NCI-H128 (cell line): ENCODE data around the gene CD109.
A peak's percentile ranks its signal among the peaks of the same experiment; 100 is the strongest.
"Not testable (repeated sequence)": the region's sequence is repeated elsewhere in the genome, so short reads cannot be mapped to it uniquely, and the experiment has no call there.

ENCODE experiments used
- DNase-seq: peaks from one replicate; lab custom pipeline; 2025; ENCODE audit not compliant: unreplicated experiment; lab: John Stamatoyannopoulos, UW

Gene CD109

GRCh38 chr6:73724389-73724788 lies 28.4 kb downstream of the CD109 start:
- DNase-seq, result no peak

DNA sequence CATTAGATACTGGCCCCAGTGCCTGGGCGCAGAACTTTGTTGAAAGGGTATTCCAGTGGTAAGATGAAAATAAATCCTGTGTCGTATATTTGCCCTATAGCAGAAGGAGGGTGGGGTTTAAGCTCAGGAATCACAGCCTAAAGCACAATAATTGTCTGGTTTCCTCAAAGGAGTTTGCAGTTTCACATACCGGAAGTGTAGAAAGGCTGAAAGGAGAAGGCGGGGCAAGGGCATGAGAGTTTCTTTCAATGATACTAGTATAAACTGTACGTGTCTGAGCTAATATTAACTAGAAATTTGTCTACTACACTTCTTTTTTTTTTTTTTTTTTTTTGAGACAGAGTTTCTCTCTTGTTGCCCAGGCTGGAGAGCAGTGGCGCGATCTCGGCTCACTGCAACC lies 29.2 kb downstream of the CD109 start:
- not testable (repeated sequence) for DNase-seq

DNA sequence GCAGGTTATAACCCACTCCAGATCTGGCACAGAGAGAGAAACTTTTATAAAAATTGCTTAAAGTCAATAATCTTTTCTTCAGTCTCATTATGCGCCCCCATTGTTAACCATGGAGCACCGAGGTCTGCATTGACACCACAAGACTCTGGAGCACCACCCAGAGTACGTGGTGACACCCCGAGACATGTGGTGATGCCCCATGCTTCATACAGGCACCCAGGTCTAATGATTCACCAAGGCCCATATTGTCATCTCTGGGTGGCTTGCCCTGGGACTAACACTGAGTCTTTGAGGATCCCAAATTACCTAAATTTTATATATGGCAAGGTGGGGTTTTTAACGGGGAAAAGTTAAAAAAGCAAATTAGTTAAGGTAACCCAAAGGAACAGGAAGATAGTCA lies 31.1 kb downstream of the CD109 start:
- no peak for DNase-seq

DNA sequence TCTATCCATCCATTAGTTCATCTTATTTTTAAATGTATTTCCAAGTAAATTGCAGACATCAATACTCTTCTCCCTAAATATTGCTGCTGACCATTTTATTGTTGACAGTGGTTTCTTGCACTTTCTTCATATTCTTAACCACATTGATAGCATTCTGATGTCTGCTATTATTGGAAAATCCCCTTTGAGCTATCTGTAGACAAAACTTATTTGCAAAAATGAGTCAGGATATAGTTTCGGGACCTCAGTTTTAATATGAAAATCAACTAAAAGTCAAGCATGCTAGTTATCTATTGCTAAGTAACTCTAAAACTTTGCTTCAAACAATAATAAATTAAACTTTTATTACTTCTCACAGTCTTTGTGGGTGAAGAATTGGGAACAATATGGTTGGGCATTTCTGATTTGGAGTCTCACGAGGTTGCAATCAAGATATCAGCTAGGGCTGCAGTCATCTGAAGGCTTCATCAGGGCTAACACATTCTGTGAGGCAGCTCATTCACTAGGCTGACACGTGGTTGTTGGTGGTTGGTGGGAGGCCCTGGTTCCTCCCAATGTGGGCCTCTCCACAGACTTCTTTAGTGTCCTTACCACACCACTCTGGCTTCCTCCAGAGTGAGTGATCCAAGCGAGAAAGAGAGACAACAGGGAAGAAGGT lies 32.7 kb downstream of the CD109 start:
- no peak for DNase-seq

DNA sequence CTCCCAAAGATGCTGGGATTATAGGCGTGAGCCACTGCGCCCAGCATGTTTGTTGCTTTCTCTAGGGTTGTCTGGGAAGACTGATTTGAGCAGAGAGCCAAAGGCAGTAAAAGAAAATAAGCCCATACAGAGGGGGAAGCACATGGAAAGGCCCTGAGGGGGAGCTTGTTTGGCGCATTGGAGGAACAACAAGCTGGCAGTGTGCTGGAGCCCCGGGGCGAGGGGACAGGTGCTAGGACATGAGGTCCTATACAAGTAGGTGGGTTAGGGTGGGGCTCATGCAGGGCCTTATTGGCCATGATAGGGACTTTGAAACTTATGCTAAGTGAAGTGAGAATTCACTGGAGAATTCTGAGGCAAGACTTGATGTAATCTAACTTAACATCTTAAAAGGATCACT lies 35.3 kb downstream of the CD109 start:
- no peak for DNase-seq

DNA sequence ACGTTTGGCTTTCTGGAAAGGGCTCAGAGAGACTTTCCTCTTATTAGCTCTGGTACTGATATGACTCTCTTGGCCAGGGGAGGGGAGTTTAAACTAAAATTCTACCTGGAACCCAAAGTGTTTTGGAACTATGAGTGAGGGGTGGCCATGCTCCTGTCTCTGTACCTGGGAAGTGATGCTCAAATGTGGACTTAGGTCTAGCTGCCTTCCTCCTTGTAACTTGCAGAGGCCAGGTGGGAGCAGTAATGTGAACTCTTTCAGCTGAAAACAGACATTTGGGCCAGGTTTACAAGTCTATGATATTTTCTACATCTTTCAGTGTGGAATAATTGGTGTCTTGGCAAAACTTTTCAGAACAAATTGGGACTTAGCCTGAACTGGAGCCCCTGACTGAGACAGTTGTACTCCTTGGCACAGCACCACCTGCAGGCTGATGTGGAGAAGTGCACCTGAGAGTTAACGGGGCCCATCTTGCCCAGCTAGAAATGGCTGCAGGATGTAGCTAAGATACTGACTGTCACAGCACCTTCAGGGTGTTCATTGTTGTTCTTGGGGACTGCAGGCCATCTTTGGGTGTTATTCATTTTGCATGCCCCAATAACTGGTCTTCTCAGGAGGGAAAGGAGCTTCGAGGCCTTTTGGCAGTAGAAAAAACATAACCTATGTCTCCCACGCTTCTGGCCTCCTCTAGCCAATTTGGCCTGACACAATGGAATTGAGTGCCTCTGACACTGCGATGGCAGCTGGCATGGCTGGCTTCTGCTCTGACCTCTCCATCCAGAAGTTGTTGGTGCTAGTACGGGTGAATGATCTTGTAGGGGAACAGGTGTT lies 37.1 kb downstream of the CD109 start:
- no peak for DNase-seq

- DNase-seq, result no peak
Observed at GRCh38 chr6:73733791-73734190, 37.8 kb downstream of the CD109 start.

DNA sequence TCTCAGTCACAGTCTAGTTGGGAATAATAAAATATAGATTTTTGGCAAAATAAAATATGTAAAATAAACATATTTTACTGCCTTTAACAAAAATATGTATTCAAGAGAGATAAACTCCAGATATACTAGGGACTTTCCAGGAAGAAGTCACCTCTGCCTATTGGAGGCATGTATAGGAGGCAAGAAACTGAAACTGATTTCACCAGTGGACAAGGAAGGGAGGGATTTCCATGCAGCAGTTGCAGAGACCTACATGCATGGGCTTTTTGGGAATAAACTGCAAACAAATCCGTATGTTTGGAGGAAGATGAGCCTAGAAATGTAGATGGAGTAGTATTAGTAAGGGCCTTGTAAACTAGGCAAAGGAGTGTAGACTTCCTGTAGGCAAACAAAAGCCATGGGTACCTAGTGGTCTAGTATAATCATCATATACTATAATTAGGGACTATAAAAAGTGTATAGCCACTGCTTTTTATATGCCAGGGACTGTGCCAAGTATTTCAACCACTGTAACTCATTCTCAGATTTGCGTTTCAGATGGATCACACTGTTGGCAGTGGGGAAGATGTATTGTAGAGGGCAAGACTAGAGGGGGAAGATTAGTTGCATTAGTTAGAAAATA lies 38.9 kb downstream of the CD109 start:
- no peak for DNase-seq

DNA sequence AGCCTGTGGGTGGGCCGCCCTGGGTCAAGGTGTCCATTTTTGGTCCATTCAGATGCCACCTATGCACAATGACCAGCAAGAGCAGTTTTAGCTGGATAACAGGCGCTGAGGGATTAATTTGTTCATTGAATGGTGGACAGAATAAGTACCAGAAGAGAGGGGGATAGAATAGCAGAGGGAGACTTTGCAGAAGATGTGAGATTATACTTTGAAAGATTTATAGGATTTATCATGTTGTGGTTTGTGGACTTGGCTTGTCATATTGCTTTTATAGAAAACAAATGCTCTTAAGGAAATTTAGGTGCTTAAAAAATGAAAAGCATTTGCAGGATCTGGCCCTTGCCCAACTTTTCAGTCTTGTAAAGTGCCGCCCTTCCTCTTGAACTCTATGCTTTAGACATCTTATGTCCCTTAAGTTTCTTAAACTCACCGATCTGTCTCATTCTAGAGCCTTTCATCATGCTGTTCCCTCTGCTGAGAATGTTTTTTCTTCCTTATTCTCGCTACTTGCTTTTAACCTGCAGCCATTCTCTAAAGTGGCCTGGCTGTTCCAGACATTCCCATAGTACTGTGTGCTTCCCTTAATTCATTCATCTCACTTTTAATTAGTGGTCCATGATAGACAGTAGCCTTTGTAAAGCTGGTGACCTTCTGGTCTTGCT lies 42.5 kb downstream of the CD109 start:
- no peak for DNase-seq

- peak; percentile 35 for DNase-seq
Observed at GRCh38 chr6:73739096-73739495, 43.1 kb downstream of the CD109 start.

DNA sequence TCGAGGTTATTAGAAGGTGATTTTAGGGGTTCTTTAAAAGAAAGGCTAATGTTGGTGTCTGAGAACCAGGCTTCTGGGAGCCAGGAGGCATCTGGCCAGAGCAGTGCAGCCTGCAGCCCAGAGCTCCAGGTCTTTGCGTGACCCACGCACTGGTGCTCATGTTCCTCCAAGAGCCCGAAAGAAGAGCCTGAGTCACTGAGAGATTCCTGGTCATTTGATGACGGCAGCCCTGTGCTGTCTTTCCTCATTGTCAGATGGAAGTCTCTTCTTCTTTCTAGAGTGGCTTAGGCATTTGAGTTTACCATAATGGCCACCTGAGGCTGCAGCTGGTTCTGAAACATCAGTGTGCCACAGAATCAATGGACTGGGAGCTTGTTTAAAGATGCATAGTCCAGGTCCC lies 46.4 kb downstream of the CD109 start:
- no peak for DNase-seq

DNA sequence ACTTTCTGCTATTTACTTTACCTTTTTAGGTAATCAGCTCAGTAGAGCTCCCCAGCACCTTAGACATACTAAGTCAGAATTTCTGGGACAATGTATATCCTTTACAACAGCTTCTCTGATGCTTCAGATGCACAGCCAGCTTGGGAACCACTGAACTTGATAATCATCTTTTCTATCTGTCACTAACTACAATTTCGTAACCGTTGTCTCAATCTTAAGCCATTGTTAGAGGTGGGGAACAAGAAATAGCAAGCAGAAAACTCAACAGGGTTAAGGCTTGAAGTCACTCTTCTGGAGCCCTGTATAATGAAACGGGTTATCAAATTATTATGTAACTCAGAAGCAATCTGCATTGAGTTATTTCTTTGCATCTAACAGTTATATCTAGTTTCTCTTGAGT lies 47.1 kb downstream of the CD109 start:
- no peak for DNase-seq

GRCh38 chr6:73743556-73743955 lies 47.6 kb downstream of the CD109 start:
- no peak for DNase-seq

- DNase-seq, result no peak
Observed at GRCh38 chr6:73746787-73747186, 50.8 kb downstream of the CD109 start.

DNA sequence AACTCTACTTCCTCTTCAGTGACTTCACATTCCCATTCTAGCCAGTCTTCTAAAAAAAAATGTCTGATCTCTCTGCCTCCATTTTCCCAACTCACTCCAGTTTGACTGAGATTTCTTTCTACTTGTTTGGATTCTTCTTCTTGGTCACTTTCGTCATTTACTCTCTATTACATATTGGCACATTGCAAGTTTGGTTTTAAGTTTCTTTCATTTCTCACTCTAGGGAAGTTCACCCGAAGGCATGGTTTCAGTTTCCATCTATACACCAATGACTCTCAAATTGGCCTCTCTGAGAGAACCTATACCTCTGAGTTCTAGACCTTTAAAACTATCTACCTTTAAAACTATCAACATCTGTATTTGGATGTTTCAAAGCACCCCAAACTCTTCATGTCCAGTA lies 51.3 kb downstream of the CD109 start:
- DNase-seq, result no peak

DNA sequence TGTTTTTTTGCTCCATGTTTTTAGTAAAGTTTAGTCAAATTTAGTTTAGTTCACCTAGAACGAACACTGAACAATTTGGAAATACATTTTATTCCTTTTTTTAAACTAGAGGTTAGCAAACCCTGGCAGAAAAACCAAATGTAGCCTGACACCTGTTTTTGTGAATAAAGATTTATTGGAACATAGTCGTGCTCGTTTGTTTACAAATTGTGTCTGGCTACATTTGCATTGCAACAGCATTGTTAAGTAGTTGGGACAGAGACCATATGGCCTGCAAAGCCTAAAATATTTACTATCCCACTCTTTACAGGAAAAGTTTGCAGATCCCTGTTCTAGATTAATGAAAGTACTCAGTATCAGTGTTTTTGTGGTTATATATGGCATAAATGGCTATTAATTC lies 56.9 kb downstream of the CD109 start:
- DNase-seq, result no peak

- DNase-seq, result no peak
Observed at GRCh38 chr6:73766040-73766439, 70.0 kb downstream of the CD109 start.

DNA sequence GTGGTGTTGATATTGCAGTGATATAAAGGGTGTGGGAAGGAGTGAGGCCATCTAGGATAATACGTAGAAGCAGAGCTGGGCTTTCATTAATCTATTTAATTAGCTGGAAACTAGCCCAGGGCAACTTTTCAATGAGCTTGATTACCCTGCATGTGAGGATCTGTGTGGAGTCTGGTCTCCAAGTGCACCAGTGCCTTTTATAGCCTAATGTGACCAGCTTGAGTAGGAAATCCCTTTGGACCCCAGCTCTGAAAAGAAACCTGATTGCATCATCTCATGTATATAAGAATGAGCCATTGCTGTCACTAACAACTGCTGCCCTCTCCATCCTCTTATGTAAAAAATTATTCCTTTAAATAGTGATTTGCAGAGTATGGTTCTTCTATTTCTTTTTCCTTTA lies 72.6 kb downstream of the CD109 start:
- no peak for DNase-seq

DNA sequence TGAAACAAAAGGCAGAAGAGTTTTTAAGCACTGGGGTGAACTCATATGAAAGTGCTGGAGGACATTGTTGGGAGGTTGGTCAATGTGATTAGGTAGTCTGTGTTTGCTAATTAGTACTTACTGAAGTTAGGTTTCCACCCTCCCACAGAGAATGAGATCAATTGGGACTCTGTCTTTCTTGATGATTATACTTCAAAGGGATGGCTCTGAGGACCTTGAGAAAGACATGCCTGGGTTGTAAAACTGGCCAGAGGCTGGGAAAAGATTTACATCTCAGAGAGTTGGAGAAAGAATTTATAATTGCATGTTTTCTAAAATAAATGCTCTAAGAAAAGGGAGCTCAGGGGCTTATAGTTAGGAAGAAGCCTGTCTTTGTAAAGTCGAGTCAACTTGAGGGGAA lies 74.0 kb downstream of the CD109 start:
- no peak for DNase-seq

DNA sequence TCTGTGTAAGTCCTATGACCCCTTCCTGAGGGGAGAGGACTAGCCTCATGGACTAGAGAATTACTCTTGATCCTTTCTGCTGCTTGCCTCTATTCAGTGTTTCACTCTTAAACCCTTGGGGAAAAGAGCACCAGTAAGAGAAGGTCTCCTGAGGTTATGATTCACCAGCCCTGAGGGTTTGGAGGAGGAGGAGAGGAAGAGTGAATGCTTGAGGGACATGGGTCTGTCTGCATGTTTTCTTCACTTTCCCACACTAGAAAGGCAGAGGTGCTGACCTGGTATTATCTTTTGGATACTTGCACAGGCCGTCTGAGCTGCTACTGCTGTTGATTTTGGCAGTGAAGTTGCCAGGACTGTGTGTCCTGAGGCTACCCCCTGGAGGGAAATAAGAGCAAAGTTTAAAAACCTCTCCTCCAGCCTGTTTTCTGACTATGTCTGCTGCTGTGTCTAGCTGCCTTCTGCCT lies 78.3 kb downstream of the CD109 start:
- no peak for DNase-seq

DNA sequence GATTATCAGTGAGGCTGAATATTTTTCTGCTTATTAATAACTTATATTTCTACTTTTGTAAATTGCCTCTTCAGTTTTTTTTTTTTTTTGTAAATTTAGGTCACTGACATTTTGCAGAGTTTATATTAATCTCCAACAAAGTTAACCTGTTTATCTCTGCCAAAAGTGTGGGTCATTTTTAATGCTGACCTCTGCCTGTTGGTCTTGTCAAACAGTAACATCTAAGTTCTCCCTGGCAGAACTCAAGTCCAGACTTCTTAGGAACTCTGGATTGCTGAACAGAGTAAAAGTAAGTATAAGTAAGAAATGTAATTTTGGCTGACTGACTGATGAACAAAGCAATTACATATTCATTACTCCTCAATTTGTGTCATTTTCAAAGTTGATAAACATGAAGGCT lies 83.9 kb downstream of the CD109 start:
- no peak for DNase-seq

DNA sequence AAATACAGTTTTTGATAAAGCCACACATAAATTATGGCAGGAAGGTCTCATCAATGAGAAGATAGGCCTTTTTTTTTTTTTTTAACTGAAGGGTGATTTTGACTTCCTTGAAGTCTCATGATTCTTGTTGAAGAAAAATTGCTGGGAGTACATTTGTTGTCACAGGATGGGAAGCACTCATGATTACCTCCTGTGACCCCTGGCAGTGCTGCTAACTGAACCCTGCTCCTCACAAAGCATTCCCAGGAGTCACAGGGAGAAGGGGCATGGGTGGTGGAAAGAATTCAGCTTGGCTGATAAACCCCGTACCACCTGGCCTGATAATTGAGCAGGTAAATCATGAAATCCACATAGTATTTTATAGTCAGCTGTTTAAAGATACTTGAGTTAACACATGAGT lies 86.9 kb downstream of the CD109 start:
- DNase-seq, result no peak
